Activated CD4-positive, alpha-beta T cell treated with anti-CD3 and anti-CD28 coated beads, Interleukin-2, Interleukin-4, amounts not matched to agents 100 ng/mL and 50 ng/mL, durations not matched to agents 16 hours and 8 hours (primary cell): Measurements from ENCODE around the gene OLA1.

Experiments
- DNase-seq: peaks from one replicate; pipeline ENCODE4 v3.0.0-alpha.2; 2020; ENCODE audit warnings: low spot score

The OLA1 gene

DNA sequence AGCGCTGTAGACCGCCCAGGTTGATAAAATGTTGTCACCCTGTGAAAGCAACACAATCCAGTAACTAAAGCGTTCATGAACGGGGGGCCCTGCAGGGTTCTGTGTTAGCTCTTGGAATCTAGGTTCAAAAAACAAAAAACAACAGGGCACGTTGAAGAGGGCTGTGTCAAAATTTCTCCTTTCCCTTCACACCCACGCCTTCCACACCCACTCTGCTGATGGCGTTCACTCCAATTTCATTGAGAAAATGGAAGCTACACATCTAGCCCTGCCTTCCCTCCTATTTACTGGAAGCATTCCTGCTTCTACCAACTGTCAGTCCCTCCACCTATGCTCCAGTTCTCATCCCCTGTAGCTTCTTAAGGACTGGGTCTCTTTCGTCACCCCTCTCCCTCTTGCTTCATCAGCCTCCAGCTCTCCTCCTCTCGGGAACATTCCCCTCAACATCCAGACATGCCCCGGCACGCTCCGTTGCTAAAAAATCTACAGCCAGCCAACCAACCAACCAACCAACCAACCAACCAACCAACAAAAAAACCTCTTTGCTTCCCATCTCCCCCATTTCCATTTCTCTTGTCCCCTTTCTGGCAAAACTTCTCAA lies 184.7 kb downstream of the OLA1 start:
- DNase-seq = no peak

DNA sequence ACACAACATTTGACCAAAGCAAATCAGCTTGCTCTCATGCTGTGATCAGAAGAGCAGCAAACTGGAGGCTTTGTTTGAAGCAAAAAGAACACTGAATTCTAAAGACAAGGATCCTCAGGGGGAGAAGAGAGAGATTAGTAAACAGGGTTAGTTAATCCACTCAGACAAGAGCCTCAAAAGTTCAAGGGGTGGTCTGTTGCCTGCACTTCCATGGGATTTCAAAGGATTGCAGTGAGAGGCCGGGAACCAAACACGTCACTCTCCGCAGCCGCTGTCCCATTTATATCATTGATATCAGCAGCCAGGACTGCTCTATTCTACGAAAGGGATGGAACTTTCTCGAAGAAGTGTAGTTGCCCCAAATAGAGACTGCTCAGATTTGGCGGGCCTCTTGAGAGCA lies 185.4 kb downstream of the OLA1 start:
- no peak for DNase-seq

DNA sequence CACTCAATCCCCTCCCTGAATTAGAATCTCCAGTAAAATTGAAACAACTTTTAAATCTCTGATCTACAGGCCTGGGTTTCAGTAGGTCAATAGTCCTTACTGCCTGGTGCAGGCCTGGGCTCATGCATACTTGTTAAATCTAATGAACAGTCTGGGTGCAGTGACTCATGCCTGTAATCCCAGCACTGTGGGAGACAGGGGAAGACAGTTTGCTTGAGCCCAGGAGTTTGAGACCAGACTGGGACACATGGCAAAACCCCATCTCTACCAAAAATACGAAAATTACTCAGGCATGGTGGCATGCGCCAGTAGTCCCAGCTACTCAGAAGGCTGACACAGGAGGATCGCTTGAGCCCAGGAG lies 188.5 kb downstream of the OLA1 start:
- DNase-seq = no peak

DNA sequence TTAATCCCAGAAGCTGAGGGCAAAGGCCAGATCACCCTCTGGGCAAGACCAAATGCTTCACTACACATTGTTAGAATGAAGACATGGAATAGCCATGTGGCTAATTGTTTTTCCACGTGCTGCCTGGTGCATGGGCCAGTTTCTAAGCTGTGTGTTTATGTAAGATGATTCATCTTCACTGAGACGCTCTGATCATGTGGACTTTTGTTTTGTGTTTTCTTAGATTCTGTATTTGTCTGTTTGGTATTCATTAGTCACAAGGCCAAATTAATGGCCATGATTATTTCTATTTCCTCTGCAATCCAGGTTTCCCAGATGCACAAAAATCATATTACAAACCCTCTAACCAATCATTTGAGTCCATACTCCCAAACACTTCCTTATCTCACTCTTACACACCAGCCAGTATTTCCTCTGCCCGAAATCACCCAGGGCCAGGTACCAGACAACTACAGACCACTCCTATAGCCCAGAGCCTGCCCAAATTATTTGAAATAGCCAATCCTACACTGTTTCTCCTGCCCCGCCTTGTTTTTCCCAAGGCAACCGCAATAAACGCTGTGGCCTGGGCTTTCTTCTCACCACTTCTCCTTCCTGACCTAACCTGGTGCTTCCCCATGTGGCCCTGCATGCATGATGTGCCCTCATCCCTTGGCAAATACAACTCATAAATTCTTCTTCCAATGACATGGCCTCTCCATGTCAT lies 189.0 kb downstream of the OLA1 start:
- no peak for DNase-seq

DNA sequence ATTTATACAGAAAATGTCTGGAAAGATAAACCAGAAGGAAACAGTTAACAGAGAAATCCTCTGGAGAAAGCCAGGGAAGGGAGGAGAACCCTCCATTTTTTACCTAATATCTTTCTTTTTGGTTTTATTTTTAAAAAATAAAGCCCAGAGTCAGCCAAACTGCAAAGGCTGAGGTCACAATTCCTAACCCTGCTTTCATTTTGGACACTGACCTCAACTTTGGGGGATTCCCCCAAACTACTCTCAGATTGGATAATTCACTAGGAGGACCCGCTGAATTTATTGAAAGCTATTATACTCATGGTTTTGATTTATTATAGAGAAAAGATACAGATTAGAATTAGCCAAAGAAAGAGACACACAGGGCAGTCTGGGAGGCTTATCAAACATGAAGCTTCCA lies 189.9 kb downstream of the OLA1 start:
- no peak for DNase-seq

DNA sequence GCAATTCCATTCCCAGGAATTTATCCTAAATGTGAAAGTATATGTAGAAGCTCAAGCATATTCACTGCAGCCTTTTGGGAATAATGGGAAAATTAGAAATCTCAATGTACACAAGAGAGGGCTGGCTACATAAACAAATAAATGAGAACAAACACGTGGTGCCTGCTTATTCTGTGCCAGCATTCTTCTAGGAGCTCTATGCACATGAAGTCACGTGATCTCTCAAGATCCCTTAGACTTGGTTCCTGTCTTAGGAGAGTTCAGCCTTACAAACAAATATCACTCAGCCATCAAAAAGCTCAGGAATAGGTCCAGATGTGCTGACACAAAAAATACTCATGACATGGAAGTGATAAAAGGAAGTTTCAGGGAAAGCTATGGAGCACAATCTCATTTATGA lies 190.3 kb downstream of the OLA1 start:
- DNase-seq = no peak

DNA sequence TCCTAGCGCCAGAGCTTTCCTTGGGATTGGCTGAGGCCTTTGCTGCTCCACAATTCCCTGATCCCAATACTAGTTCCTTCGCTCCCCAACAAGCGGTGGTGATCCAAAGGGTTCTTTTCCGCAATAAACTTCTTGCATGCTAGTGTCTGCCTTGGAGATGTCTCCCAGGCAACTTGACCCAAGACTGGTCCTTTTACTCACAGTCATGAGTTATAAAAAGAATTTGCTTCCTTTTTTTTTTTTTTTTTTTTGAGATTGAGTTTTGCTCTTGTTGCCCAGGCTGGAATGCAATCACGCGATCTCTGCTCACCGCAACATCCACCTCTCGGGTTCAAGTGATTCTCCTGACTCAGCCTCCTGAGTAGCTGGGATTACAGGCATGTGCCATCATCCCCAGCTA lies 193.4 kb downstream of the OLA1 start:
- DNase-seq = no peak

DNA sequence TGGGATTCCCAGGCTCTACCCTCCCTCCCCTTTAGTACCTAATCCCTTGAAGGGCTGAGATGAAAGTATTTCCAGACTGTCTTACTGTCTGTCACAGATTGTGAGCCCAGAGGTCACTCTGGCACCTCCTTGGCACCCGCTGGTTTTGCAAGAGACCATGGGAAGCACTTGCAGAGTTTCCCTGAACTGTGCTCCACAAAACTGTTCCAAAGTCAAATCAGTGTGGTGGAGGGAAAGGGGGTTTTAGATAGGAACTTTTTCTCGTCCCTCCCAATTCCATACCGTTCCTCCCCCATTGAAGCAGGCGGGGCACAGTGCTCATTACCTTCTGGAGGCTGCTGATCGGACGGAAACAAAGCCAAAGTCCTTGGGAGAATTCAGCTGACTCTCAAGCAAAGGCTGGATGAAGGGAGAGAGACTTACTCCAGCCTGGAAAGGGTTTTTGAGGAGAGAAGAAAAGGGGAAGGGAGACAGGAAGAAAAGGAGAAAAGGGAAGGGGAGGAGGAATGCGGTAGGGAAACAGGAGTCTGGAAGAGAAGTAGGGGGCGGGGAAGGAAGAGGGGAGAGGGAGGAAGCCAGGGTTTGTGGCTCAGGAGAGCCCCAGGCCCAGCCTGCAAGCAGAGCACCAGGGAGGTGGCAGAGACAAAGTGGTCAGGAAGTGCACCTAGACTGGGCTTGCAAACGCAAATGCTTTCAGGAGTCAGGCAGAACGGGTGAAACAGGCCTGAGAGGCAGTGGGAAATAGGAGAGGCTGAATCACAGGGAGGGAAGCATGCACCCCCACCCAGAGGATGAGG lies 194.8 kb downstream of the OLA1 start:
- no peak for DNase-seq

DNA sequence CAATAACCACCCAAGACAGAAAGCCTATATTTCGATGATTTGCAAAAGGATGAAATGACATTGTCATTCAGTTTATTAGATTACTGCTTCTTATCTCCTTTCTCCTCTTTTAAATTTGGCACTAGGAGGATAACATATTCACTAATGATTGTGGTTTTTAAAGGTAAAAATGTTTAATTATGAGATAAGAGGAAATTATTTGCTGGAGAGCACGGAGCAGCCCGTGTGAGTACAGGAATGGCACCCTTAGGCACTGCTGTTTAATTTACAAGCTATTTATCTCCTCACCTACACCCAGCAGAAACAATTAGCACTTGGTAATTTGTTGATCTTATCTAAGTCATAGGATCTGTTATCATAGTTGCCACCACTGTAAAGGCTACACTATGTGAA lies 195.8 kb downstream of the OLA1 start:
- DNase-seq = no peak

DNA sequence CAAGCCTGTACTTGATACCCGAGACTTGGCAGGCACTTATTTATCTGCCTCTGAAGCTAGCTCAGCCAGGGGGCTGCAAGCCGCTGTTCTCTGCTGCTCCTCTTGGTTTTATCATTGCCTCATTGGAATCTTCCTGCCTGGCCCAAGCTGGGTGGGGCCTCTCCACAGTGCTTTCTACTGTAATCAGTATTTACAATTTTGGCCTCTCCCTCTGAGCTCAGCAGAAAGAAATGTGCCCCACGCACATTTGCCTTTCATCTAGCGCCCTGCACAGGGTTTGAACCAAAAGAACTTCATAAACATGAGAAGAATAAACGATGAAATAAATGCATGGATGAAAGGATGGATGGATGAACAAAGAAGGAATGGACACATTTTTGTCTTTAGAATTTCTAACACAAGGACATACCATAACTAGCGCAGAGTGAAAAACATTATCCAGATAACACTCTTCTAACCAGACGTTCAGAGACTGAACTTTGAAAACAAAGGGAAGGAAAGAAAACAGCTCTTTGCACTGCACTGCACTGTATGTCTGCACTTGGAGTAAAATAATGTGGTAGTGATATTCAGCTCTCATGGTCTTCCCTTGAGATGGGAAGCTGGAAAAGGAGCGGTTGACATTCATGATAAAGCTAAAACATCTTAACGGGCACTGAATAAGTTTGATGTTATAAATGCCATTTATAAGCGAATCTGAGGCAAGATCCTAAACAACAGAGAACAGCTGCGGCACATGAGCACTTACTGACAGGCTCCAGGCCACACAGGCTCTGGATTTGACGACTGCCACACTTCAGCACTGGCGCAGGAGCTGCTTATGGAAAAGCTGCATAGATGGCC lies 196.4 kb downstream of the OLA1 start:
- DNase-seq = no peak

DNA sequence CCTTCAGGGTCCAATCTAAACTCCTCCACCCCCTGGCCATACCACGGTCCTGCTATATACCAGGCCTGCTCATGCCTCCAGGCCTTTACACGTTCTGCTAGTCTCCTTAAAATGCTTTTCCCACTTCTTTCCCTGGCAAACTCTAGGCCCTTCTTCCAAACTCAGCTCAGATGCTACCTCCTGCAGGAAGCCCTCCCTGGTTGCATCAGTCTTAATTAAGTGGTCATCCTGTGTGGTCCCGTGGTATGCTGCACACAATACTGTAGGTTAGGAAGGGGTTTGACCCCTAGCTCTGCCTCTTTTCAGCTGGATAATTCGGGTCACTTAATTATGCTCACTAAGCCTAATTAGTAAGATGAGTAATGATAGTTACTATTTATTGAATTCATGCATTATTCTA lies 197.3 kb downstream of the OLA1 start:
- no peak for DNase-seq

DNA sequence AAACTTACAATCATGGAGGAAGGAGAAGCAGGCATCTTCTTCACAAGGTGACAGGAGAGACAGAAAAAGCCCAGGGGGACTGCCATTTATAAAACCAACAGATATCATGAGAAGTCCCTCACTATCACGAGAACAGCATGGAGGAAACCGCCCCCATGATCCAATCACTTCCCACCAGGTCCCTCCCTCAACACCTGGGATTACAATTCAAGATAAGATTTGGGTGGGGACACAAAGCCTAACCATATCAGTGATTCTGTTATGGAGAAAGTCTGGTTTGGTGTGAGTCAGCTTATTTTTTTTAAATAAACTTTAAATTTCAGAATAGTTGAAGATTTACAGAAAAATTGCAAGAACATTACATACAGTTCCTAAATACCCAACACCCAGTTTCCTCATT lies 198.4 kb downstream of the OLA1 start:
- no peak for DNase-seq

DNA sequence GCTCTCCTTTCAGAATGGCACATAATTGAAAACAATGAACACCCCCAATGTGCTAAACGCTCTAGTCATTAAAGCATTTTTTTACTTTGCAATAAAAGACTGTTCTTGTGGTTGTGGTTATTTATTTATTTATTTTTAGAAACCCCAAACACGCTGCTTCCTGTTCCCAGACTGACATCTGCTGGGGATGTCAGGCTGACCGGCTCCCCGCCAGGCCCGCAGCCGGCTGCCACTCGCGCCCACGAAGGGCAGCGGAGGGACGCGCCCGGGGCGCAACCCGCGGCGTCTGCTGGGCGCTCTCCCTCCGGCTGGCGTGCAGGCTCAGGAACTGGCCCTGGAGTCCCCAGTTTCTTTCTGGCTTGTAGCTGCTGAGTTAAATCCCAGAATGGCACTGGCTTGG lies 200.1 kb downstream of the OLA1 start:
- DNase-seq = no peak

DNA sequence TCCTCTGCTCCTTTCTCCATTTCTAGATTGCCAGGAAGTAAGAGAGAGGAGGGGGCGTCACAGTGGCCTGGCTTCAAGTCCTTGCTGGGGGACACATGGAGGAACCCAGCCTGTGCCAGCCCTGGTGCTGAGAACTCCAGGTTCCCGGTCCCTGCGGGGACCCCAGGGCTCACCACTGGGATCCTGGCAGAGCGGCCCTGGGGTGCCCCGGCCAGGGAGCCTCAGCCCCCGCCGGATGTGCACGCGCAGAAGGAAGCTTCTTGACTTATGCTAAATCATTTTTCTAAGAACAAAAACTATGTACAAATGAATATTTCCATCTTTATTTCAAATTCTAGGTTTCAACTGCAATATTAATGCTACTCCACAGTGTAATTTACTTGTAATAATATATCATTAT lies 200.6 kb downstream of the OLA1 start:
- no peak for DNase-seq

DNA sequence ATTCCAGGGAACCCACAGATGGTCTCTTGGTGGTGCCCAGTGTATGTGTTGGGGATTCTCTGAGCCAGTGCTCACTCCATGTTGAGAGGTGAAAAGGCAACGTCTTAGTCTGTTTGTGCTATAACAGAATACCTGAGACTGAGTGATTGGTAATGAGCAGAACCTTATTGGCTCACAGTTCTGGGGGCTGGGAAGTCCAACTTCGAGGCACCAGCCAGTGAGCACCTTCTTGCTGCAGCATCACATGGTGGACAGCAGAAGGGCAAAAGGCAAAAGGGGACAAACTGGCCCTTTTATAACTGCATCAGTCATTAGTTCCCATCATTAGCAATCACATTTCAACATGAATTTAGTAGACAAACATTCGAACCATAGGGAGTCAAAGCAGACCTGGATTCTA lies 202.2 kb downstream of the OLA1 start:
- DNase-seq = no peak

DNA sequence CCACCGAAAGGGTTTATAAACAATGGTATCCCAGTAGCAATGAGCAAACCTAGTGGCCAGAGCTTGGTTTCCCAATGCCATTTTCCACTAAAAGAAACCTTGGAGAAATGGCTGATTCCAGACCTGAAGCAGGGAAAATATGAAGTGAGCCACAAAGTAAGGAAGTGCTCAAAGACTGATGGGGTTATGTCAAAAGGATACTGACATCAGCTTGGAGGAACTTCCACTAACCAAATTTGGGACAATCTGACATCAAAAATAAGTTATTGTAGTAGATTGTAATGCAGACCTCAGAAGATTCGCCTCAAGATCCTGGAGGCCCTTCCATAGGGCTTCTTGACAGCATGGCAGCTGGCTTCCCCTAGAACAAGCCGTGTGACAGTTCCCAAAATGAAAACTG lies 203.8 kb downstream of the OLA1 start:
- no peak for DNase-seq

DNA sequence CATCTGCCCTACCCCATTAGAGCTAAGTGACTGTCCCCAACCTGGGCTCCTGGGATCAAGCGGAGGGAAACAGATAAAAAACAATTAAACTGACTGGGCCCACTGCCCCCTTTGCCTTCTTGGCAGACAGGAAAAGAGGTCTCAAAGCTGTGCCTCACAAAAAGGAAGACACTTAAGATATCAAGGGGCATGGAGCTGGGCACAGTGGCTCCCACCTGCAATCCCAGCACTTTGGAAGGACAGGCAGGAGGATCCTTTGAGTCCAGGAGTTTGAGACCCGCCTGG lies 208.0 kb downstream of the OLA1 start:
- no peak for DNase-seq

DNA sequence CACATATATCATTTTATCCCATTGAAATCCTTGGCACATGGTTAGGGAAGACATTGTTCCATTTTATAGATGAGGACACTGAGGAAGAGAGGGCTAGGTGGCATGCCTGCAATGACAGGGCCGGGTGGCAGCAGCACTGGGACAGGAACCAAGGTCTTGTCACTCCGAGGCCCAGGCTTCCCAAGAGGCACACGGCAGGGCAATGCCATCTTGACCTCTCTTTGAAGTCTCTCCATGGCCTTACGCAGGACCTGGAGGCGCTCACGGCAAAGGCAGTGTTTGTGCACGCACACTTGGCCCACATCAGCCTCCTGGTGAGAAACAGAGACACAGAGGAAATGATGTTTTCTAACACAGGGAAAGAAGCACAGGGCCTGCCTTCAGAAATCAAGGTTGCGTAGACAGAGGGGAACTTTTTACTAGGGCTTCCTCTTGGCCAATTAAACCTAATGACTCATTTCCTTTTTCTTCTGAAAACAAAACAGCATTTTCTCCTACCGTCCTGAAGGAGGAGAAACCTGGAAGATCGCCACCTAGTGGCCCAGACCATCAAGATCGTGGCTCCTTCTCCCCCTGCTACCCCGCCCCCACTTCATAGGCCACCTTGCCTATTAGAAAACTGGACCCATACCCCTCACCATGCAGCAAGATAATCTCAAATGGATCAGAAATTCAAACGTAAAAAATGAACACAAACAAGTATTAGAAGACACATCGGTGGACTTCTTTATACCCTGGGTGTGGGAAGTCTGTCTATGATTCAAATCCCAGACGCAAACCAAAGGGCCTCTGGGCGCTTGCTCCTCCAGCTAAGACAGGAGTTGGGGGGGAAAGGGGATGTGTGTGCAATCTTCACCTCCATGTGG lies 208.5 kb downstream of the OLA1 start:
- peak; percentile 88 for DNase-seq

DNA sequence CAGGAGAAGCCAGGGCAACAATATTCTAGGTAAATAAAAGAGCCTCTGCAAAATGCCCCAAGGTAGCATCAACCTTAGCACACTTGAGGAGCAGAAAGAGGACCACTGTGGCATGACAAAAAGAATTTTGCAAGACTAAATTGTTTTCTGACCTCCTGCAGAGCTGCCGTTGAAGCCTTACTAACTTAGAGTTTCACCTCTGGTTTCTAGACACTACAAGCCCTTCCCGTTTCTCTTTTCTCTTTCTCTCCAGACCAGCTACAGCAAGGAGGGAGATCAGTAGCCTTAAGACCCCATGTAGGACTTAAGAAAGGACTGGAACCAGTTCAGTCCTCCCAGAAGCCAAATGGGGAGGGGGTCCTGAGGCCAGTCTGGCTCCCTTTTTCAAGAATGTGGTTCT lies 209.9 kb downstream of the OLA1 start:
- no peak for DNase-seq

DNA sequence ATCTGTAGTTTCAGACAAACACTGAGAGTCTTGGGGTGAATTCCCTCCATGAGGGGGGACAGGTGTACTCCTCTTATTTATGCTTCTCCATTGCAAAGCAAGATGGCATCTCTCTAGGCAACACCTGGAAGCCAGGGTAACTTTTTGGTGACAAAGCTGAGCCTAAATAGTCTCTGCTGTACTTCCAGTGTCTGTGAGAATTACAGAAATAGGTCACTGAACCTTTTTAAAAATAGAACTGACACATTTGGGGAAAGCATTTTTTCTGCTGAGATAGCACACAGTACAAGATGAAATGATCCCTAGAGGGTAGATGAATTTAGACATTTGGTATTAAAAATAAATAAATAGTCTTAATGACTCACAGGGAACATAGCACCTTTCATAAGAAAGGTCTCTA lies 211.5 kb downstream of the OLA1 start:
- no peak for DNase-seq

DNA sequence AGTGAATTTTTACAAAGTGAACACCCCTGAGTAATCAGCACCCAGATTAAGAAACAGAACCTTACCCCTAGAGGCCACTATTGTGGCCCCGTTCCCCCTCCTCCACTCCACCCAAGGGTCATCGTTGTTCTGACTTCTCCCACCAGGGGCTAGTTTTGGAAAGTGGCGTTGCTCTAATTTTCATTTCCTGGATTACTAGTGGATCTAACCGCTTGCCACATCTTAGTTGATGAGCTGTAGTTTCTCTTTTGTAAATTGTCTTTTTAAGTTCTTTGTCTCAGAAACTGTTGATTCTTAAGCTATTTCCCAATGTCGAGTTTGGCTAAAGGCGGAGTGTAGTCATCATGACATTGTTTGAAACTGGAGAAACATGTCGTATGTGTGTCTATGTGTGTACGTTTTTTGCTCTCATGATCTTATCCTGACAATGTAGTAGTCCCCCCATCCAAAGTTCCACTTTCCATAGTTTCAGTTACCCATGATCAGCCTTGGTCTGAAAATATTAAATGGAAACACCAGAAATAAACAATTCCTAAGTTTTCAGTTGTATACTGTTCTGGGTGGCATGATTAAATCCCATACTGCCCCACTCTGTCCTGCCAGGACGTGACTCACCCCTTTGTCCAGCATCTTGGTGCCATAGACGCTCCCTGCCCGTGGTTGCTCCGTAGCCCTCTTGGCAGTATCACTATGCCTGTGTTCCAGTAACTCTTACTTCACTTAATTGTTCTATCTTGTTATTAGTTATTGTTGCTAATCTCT lies 212.2 kb downstream of the OLA1 start:
- DNase-seq = no peak
